GM21515 (cell line): ENCODE results near the gene TMEM204.

ENCODE experiments used
- ATAC-seq: cut with Tn5 transposase; IDR thresholded peaks from one replicate; pipeline ENCODE4 v1.9.1; 2021; ENCODE audit not compliant: unreplicated experiment

Gene TMEM204

GRCh38 chr16:1537763-1538289, 4.4 kb downstream of the TMEM204 start:
- no peak for ATAC-seq

- ATAC-seq = no peak
Observed at GRCh38 chr16:1538804-1539520, 5.5 kb downstream of the TMEM204 start.

DNA sequence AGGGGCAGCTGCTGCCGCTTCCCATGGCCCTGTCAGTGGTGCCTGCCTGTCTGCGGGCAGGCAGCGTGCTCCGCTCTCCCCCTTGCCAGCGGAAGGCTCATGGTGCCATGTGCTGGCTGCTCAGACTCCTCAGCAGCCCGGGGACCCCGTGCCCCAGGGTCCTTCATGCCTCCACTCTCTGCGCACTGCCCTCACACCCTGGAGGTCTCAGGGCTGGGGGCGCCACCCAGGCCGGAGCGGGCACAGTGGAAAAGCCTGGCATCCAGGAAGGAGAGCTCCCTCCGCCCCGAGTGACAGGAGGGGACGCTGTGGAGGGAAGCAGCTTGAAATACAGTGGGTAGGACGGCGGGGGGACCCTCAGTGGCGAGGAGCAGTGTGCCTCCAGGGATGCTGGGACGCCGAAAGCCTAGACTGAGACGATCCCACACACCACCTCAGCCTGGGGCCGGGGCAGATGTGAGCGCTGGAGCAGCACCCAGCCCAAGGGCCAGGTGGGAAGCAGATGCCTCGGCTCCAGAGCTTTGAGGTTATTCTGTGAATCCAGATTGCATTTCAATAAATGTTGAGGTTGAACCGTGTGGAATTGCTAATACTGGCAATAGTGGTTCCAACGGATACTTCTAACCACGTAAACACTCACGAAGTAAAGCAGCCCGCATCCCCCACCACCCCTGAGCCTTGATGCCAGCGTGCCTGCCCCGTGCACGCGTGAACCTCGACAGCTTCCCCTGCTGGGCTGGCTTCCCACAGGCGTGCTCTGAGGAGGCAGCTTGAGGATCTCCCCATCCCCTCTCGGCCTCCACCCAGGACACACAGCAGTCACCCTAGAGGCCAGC, 6.5 kb downstream of the TMEM204 start:
- ATAC-seq = no peak

DNA sequence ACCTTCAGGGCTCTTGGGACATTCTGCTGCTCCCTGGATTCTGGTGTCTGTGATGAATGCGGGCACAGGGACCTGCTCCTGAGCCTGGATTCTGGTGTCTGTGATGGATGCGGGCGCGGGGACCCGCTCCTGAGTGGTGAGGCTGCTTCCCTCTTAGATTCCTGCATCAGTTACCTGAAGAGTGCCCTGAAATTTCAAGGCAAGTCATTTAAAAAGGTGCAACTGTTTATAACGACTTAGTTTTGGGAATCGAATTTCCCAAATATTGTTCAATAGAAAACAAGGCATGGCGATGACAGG, 7.0 kb downstream of the TMEM204 start:
- no peak for ATAC-seq

DNA sequence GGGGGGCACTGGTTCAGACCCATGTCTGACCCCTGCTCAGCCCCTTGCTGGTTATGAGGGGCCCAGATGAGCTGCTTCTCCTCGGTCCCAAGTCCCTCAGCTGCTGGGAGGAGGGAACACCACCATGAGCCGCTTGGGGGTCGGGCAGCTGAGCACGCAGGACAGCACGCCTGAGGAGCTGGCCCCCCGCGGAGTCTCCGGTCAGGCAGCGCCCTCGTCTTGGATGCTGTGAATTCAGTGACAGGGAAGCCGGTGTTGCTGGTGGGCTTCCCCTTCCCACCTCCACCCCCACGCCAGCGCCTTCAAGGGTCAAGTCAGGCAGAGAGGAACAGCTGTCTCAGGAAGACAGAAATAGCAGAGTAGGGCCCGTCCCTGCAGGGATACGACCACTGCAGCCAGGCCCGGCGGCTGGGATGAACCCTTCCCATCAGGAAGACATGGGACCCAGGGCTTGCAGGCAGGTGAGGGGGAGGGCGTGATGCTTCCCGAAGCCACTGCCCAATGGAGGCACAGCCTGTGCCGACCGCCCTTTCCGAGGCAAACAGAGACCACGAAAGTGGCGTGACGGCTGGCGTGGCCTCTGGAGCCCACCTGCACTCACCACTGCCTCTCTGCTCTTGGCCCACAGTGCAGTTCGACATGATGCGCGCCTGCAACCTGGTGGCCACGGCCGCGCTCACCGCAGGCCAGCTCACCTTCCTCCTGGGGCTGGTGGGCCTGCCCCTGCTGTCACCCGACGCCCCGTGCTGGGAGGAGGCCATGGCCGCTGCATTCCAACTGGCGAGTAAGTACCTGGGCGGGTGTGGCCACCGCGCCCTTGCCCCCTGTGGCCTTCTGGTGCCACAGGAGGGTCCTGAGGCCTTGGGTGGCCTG, 8.1 kb downstream of the TMEM204 start:
- no peak for ATAC-seq

DNA sequence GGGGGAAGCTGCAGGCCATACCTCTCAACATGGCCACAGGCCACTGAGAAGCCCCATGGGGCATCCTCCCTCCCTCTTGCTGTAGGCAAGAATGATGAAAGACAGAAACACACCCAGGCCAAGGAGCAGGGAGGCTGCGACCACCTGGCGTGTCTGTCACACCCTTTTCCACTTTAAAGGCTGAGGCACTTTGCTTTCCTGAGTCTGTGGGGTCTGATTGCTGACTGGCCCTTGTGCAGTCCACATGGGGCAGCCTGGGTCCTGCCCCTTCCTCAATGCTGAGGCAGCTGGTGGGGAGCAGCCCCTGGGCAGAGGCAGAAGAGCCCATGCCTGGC, 8.7 kb downstream of the TMEM204 start:
- no peak for ATAC-seq

GRCh38 chr16:1542533-1542932, 9.1 kb downstream of the TMEM204 start:
- ATAC-seq = no peak

GRCh38 chr16:1543085-1543896, 9.8 kb downstream of the TMEM204 start:
- ATAC-seq = no peak

GRCh38 chr16:1545044-1546040, 11.9 kb downstream of the TMEM204 start:
- ATAC-seq = no peak

DNA sequence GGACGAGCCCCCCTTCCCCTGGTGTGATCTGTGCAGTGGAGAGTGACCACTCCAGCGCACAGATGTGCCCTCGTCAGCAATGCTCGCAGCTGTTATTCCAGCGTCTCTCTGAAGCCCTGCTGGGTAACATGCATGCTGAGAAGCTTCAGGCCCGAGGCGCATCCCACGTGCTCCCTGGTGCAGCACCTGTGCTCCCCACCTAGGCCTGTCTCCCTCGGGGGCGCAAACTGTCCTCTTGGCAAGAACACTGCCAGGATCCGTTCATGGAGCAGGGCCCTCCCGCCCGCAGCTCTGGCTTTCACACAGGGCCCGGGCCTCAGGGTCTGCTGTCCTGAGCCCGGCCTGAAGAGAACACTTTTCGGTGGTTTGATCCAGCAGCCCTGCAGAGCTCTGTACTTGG, 13.0 kb downstream of the TMEM204 start:
- ATAC-seq = no peak

DNA sequence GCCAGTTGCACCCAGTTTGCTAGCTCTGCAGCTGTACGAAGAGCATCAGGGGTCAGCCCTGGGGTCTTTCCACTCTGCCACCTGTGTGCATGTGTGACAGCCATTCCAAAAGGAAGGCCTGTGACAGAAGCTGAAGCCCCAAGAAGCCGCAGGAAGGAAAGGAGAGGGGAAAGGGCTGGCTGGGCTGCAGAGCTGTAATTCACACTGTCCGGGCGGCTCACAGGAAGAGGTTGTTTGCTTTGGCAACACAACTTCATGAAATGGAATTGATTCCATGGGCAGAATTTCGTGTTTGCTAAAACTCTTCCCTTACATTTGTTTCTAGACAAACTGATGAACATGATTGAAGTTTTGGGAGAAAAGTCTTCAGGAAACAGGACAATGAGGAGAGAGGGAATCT, 14.8 kb downstream of the TMEM204 start:
- no peak for ATAC-seq

DNA sequence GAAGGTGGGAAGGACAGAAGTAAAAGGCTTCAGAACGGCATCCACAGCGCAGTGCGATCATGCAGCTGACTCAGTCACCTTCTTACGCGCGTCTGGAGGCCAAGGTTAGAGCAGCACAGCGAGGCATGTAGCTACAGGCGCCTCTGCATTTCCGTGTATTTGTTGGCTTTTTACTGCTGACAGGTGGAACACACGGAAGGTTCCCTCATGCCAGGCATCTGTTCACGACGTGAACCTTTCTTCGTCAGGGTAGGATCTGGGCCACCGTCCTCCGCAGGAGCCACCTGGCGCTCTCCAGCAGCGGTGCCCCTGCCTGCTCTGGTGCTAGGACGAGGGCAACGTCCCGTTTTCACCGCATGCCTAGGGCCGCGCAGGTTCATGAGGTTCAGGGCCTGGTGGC, 15.3 kb downstream of the TMEM204 start:
- ATAC-seq = no peak

DNA sequence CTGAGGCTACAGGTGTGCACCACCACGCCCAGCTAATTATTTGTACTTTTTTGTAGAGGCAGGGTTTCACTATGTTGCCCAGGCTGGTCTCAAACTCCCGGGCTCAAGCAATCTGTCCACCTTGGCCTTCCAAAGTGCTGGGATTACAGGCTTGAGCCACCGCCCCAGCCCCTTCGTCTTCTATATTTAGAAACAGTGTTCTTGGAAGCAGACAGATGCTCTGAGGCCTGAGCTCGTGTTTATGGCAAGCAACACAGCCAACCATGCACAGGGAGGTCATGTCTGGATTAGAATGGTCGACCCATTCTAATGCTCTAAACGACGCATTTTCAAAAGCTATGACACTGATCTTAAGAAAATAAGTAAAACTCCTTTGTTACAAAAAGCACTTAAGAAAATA, 16.6 kb downstream of the TMEM204 start:
- ATAC-seq = no peak

- no peak for ATAC-seq
Observed at GRCh38 chr16:1550696-1551095, 17.2 kb downstream of the TMEM204 start.

DNA sequence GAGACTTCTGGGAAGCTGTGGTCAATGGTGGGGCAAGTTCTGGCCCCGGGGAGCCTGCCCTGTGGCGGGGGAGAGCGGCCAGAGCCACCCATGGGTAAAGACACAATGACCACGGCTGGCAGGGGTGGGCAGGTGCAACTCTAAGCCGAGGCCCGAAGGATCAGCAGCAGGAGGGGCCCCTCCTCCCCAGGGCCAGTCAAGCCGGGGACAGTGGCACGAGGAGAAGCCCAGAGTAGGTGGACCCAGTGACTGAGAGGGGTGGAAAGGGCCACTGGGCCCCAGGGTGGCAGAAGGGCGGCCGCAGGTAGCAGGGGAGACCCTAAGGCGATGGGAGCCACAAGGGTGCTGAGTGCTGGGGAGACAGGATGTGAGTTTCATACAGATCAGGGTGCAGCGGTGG, 17.7 kb downstream of the TMEM204 start:
- no peak for ATAC-seq

GRCh38 chr16:1552129-1552528, 18.7 kb downstream of the TMEM204 start:
- no peak for ATAC-seq

GRCh38 chr16:1553946-1554825, 20.7 kb downstream of the TMEM204 start:
- ATAC-seq = no peak

- no peak for ATAC-seq
Observed at GRCh38 chr16:1554826-1555445, 21.5 kb downstream of the TMEM204 start.
